ENCODE results near the gene DSTN.

GRCh38 chr20:17625246-17626051, 55.6 kb downstream of the DSTN start:
- TF ChIP-seq CTCF (conservative IDR thresholded peaks at IDR 0.05; ENCODE audit: low read depth in 2 of 2) (no peak), CREB1 (CRISPR knock-in tag; IDR thresholded peaks at IDR 0.05; ENCODE audit: low read depth) (no peak), JUNB (IDR thresholded peaks at IDR 0.05; ENCODE audit: unreplicated experiment) (no peak), EZH2 (IDR thresholded peaks at IDR 0.05; ENCODE audit: low read depth, unreplicated experiment) (no peak), ZNF114 (CRISPR knock-in tag; IDR thresholded peaks at IDR 0.05) (no peak), ZNF331 (CRISPR knock-in tag; IDR thresholded peaks at IDR 0.05; ENCODE audit: low read depth) (no peak)

Measured in GM23338 (cell line).